IPS-18c (cell line): Measurements from ENCODE around the gene PTPRT.

Source experiments
- H3K4me3 ChIP-seq: 2 replicates; pipeline ENCODE4 v1.7.0; 2013; ENCODE audit warnings: low read depth, mild to moderate bottlenecking, low read length, moderate library complexity; ENCODE audit not compliant: insufficient read depth
- H3K9me3 ChIP-seq: one replicate; pipeline ENCODE4 v1.6.1; 2013; ENCODE audit warnings: mild to moderate bottlenecking, low read length, moderate library complexity; ENCODE audit not compliant: control insufficient read depth, insufficient read depth

The PTPRT gene

GRCh38 chr20:42155586-42155985 lies 1034.1 kb downstream of the PTPRT start:
- no peaks in the 10 kb centered on the region for H3K9me3 ChIP-seq
- no peak overlapping the region for H3K4me3 ChIP-seq

GRCh38 chr20:42152575-42152974 lies 1037.1 kb downstream of the PTPRT start:
- H3K9me3 ChIP-seq: peaks cover 2% of the 10 kb centered on the region
- H3K4me3 ChIP-seq: no peak overlapping the region

GRCh38 chr20:42150230-42150629 lies 1039.5 kb downstream of the PTPRT start:
- Histone ChIP-seq H3K4me3 (no peak overlapping the region), H3K9me3 (peaks cover 2% of the 10 kb centered on the region)

GRCh38 chr20:42138729-42139128 lies 1051.0 kb downstream of the PTPRT start:
- Histone ChIP-seq H3K4me3 (no peak overlapping the region), H3K9me3 (no peaks in the 10 kb centered on the region)

GRCh38 chr20:42134265-42135098 lies 1055.2 kb downstream of the PTPRT start:
- H3K4me3 ChIP-seq: no peak overlapping the region
- H3K9me3 ChIP-seq: no peaks in the 10 kb centered on the region

GRCh38 chr20:42130810-42131596 lies 1058.7 kb downstream of the PTPRT start:
- no peaks in the 10 kb centered on the region for H3K9me3 ChIP-seq
- no peak overlapping the region for H3K4me3 ChIP-seq

GRCh38 chr20:42125426-42125825 lies 1064.3 kb downstream of the PTPRT start:
- Histone ChIP-seq H3K9me3 (no peaks in the 10 kb centered on the region), H3K4me3 (no peak overlapping the region)

- H3K4me3 ChIP-seq: no peak overlapping the region
- no peaks in the 10 kb centered on the region for H3K9me3 ChIP-seq
Observed at GRCh38 chr20:42123981-42124473, 1065.7 kb downstream of the PTPRT start.

- Histone ChIP-seq H3K9me3 (peaks cover 2% of the 10 kb centered on the region), H3K4me3 (no peak overlapping the region)
Observed at GRCh38 chr20:42118409-42119125, 1071.1 kb downstream of the PTPRT start.

GRCh38 chr20:42118001-42118400 lies 1071.7 kb downstream of the PTPRT start:
- Histone ChIP-seq H3K4me3 (no peak overlapping the region), H3K9me3 (peaks cover 2% of the 10 kb centered on the region)

GRCh38 chr20:42113236-42113635 lies 1076.5 kb downstream of the PTPRT start:
- Histone ChIP-seq H3K9me3 (peaks cover 2% of the 10 kb centered on the region), H3K4me3 (no peak overlapping the region)

- Histone ChIP-seq H3K4me3 (no peak overlapping the region), H3K9me3 (peaks cover 2% of the 10 kb centered on the region)
Observed at GRCh38 chr20:42112161-42112560, 1077.5 kb downstream of the PTPRT start.

GRCh38 chr20:42111349-42111748 lies 1078.4 kb downstream of the PTPRT start:
- Histone ChIP-seq H3K4me3 (no peak overlapping the region), H3K9me3 (peaks cover 2% of the 10 kb centered on the region)

GRCh38 chr20:42110301-42110700 lies 1079.4 kb downstream of the PTPRT start:
- no peak overlapping the region for H3K4me3 ChIP-seq
- H3K9me3 ChIP-seq: peaks cover 2% of the 10 kb centered on the region

- Histone ChIP-seq H3K4me3 (no peak overlapping the region), H3K9me3 (no peaks in the 10 kb centered on the region)
Observed at GRCh38 chr20:42102000-42102399, 1087.7 kb downstream of the PTPRT start.

GRCh38 chr20:42100137-42100704 lies 1089.5 kb downstream of the PTPRT start:
- Histone ChIP-seq H3K9me3 (no peaks in the 10 kb centered on the region), H3K4me3 (no peak overlapping the region)

- no peaks in the 10 kb centered on the region for H3K9me3 ChIP-seq
- H3K4me3 ChIP-seq: no peak overlapping the region
Observed at GRCh38 chr20:42099101-42099500, 1090.6 kb downstream of the PTPRT start.
